HG03460 (cell line): ENCODE results near the gene ABLIM3.
A peak's percentile ranks its signal among the peaks of the same experiment; 100 is the strongest.

Source experiments
- ATAC-seq: cut with Tn5 transposase; IDR thresholded peaks from one replicate; pipeline ENCODE4 v1.9.1; 2021; ENCODE audit not compliant: unreplicated experiment

Gene ABLIM3

GRCh38 chr5:149156435-149157083, 15.3 kb downstream of the ABLIM3 start:
- ATAC-seq = no peak

GRCh38 chr5:149157330-149157729, 16.0 kb downstream of the ABLIM3 start:
- ATAC-seq = no peak

DNA sequence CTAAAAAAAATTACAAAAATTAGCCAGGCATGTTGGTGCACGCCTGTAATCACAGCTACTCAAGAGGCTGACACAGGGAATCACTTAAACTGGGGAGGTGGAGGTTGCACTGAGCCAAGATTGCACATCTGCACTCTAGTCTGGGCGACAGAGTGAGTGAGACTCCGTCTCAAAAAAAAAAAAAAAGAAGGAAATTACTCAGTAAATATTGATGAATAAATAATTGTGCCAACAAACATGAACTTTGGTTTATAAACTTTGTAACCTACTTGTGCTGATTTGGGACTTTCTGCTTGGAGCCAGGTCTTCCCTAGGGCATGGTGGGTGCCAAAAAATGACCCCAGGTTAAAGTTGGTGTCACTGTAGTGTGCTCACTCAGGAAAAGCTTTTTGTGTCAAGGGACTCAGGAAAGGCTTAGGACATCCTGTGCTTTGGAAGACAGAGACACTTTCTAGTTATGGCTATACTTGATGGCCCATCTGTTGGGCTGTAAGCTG, 19.0 kb downstream of the ABLIM3 start:
- ATAC-seq = no peak

- ATAC-seq = no peak
Measured at GRCh38 chr5:149161026-149161687, 19.9 kb downstream of the ABLIM3 start.

GRCh38 chr5:149161850-149162249, 20.6 kb downstream of the ABLIM3 start:
- ATAC-seq = no peak

- peak; percentile 69 for ATAC-seq
Measured at GRCh38 chr5:149162401-149163084, 21.2 kb downstream of the ABLIM3 start.

GRCh38 chr5:149164731-149165130, 23.4 kb downstream of the ABLIM3 start:
- no peak for ATAC-seq

- ATAC-seq = no peak
Measured at GRCh38 chr5:149166128-149166527, 24.8 kb downstream of the ABLIM3 start.

GRCh38 chr5:149166591-149167100, 25.4 kb downstream of the ABLIM3 start:
- ATAC-seq = no peak

DNA sequence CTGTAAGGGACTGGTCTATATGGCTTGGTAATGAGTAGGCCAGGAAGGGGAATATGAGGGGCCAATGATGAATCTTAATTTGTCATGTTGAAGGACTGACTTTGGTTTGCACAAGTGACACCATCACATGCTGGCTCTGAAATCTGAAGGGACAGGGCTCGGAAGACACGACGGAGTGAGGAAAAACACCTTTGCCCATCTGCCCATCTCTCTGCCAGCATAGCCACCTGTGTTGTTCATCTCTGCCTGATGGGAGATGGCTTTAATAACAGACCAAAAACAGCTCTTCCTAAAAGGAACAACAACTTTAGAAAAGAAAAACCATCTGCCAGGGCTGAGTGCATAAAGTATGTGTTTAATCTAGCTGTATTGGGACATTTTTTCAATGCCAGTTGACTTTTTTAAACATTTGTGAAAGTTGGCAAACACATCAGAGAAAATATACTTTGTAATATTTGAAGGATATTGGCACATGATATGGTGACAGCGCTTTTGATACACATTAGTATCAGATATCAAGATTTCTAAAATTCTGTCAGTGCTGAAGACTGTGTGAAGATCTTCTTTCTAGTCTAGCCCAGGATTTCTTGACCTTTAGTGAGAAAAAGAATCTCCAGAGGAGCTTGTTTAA, 27.1 kb downstream of the ABLIM3 start:
- no peak for ATAC-seq

DNA sequence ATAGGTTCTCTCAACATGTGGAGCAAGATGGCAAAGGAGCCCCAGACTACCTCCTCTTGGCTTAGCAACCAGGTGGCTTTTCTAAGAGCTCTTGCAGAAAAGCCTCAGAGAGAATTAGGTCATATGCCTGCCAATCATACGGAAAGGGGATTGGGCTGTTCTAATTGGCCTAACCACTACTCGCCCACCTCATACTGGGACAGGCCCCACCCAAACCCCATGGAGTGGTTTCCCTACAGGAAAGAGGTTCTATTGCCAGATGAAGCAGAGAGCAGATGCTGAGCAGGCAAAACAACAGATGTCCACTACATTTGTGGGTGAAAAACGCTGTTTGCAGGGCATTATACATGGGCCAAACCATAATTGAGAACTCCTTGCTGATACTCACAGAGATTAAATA, 29.0 kb downstream of the ABLIM3 start:
- ATAC-seq = no peak

DNA sequence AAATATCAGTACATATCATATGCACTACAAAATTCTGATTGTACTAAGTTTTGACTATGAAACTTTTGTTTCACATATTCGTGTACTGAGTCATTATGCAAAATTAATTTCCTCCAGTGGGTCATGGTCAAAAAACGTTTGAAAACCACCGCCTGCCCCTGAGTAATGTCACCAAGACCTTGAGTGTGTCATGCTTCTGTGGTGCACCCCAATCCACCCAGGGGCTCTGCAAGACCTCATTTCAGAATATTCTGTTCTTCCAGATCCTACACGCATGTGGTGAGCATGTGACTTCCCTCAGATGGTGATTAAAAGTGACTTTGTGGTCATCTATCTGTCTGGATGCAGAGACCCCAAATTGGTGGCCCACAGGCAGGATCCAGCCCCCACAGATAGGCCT, 31.0 kb downstream of the ABLIM3 start:
- ATAC-seq = no peak

GRCh38 chr5:149172709-149173505, 31.6 kb downstream of the ABLIM3 start:
- no peak for ATAC-seq

GRCh38 chr5:149174847-149175234, 33.5 kb downstream of the ABLIM3 start:
- ATAC-seq = no peak

DNA sequence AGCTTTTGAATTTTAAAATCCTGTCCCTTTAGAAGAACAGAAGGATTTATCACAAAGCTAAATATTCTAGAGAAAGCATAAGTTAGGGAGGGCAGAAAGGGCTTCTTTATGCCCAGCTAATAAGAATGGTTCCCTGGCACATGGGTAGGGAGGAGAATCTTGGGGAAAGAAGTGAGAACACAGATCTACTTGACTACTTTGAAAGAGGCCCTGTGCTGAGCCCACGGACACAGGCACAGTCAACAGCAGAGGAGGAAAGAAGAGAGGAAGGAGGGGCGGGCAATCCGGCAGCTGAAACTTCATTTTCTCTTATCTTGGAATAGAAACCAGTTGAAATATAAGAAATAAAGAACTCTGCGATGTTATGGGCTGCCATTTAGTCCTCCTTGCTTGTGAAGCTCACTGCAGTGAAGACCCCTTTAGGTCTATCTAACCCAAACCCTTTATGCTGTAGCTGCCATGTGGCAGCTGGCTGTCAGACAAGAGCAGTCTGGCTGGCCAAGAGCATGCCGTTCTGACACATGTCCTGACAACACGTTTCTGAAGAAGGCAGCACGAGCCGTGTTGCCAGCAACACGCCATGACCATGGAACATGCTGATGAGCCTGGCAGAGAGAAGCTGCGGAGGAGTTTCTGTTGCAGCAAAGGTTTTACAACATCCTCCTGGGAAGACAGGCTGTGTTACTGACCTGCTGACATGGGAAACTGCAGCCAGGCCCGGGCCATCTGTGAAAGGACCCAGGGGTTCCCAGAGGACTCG, 34.2 kb downstream of the ABLIM3 start:
- ATAC-seq = no peak

GRCh38 chr5:149177339-149177843, 36.1 kb downstream of the ABLIM3 start:
- no peak for ATAC-seq

DNA sequence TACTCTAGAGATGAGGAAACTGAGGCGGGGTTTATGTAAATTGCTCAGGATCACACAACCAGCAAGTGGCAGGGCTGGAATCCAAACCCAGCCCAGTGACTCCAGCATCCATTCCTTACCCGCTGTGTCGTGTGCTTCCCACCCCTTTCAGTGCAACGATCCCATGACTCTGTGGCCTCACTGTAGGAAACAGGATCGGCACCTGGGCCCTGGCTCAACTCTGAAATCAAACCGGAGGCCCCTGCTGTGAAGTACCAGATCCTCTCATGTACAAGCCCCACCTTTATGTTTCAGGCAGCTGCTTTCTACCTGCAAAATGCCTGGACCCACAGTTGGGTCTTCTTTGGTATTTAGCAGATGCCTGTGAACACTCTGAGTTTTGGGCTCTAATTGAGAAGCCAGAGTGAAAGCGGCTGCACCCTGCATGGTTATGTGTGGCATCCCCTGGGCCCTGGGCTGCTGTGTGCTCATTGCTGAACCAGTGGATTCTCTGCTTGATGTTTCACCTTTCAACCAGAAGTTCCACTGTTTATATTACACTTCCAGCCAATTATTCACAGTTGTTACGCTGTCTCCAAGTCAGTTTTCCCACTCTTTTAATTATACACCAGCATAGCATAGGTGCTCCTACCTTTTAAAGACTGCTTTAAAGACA, 36.7 kb downstream of the ABLIM3 start:
- ATAC-seq = no peak

DNA sequence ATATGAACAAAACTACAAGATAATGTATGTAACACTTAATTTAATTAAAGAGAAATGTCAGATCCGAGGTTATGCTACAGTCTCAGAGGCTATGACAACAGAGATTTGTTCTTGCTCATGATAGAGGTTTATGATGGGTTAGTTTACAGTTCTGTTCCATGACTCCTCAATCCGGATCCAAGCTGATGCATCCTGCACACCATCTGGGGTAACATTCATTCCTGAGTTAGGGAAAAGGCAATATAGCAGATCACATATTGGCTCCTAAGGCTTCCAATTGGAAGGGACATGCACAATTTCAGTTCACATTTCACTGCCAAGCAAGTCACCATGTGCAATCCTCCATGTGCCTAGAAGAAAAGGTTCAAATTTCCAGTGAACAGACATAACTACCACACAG, 40.4 kb downstream of the ABLIM3 start:
- ATAC-seq = no peak

DNA sequence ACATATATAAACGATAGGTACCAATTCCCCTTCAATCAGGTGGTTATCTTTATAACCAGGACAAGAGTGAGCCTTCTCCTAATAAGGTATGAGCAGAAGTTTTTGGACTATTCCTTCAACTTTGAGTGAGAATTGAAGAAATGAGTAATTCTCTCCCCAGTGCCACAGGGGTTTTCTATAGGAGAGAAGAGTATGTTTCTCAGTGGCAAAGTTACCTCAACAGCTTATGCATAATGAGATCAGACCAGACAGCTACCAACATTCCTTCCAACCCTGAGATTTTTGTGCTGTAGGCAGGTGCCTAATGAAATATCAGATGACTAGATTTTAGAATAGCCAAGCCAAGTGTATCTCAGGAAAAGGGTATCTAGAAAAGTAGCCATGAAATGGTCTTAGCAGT, 40.9 kb downstream of the ABLIM3 start:
- ATAC-seq = no peak
